NCI-H2196 (cell line): ENCODE measurements around the gene PKN1.
"Not testable (repeated sequence)": the region's sequence is repeated elsewhere in the genome, so short reads cannot be mapped to it uniquely, and the experiment has no call there.

ENCODE experiments used
- DNase-seq: peaks from one replicate; lab custom pipeline; 2025; ENCODE audit not compliant: unreplicated experiment; lab: John Stamatoyannopoulos, UW

PKN1 gene

GRCh38 chr19:14428882-14429416, 4.2 kb upstream of the PKN1 start:
- DNase-seq, result no peak

- DNase-seq, result no peak
Observed at GRCh38 chr19:14430712-14431111, 2.4 kb upstream of the PKN1 start.

GRCh38 chr19:14433554-14434501, 722 bp downstream of the PKN1 start:
- peak; percentile 91 for DNase-seq

- DNase-seq, result peak; percentile 32
Observed at GRCh38 chr19:14434543-14435319, 1.6 kb downstream of the PKN1 start.

GRCh38 chr19:14435320-14436050, 2.4 kb downstream of the PKN1 start:
- DNase-seq, result no peak

GRCh38 chr19:14437578-14438140, 4.6 kb downstream of the PKN1 start:
- DNase-seq, result no peak

- no peak for DNase-seq
Observed at GRCh38 chr19:14439014-14439413, 5.9 kb downstream of the PKN1 start.

GRCh38 chr19:14440049-14440448, 6.9 kb downstream of the PKN1 start:
- no peak for DNase-seq

- DNase-seq, result no peak
Observed at GRCh38 chr19:14441041-14441938, 8.2 kb downstream of the PKN1 start.

GRCh38 chr19:14442891-14443631, 10.0 kb downstream of the PKN1 start:
- no peak for DNase-seq

GRCh38 chr19:14443632-14444216, 10.6 kb downstream of the PKN1 start:
- no peak for DNase-seq

- no peak for DNase-seq
Observed at GRCh38 chr19:14446336-14447036, 13.4 kb downstream of the PKN1 start.

GRCh38 chr19:14449321-14449720, 16.2 kb downstream of the PKN1 start:
- no peak for DNase-seq

- DNase-seq, result peak; percentile 52
Observed at GRCh38 chr19:14450168-14450874, 17.2 kb downstream of the PKN1 start.

- DNase-seq, result no peak
Observed at GRCh38 chr19:14450876-14451275, 17.8 kb downstream of the PKN1 start.

- not testable (repeated sequence) for DNase-seq
Observed at GRCh38 chr19:14452303-14452702, 19.2 kb downstream of the PKN1 start.

- no peak for DNase-seq
Observed at GRCh38 chr19:14459703-14460102, 26.6 kb downstream of the PKN1 start.
